Frontal cortex (tissue), 4 donors: ENCODE measurements around the gene ADAM21. TPM values are rescaled to one million over a fixed set of nuclear protein-coding genes. Genes with fewer than 3 reads are reported as not detected.
"Not testable (repeated sequence)": the region's sequence is repeated elsewhere in the genome, so short reads cannot be mapped to it uniquely, and the experiment has no call there.

Experiments used
- DNase-seq, 2 donors: peaks; one replicate each; pipeline ENCODE4 v3.0.0; 2012; ENCODE audit warnings: low spot score in 2 of 2
- FAIRE-seq: peaks from 2 replicates; lab custom pipeline; 2012; peaks lifted over from hg19 to GRCh38; lab: Jason Lieb, UNC
- total RNA-seq: library from RNA; depleted of rRNA; stranded (reverse); fragments of >200 nt; gene quantifications from one replicate; pipeline ENCODE4 v1.2.3, GENCODE V29; 2014
- donor health status: control.
- donor health status: control.
- donor health status: control.

The ADAM21 gene
- under 0.01 TPM for total RNA-seq

DNA sequence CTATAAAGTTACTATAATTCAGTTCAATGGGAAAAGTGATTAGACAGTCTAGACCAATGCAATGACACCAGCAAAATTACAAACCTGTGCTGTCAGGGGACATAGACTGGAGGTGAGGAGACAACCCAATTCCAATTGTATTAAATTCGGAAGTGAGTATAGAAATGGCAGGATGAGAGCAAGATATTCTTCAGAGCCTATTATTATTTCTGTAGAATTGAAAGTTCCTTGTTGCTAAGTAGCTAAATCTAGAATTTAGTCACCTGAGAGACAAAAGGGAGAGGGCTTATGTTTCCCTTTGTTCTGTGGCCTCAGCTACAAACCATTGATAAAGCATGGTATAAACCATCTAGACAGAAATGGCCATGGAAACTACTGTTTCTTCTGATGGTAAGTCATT, at the start of gene ADAM21:
Gene ADAM21, plus strand, starts transcription at position 301 of the 400 bp plus-strand sequence. CDS start 5,326 bp downstream, outside the sequence.
- no peak for DNase-seq
- FAIRE-seq, result no peak

DNA sequence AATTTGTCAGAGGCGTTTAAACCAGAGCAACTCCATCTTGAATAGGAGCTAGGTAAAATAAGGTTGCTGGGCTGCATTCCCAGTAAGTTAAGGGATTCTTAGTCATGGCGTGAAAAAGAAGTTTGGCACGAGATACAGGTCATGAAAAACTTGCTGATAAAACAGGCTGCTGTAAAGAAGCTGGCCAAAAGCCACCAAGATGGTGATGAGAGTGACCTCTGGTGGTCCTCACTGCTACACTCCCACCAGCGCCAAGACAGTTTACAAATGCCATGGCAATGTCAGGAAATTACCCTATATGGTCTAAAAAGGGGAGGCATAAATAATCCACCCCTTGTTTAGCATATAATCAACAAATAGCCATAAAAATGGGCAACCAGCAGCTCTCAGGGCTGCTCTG, 48.6 kb upstream of the ADAM21 start:
- DNase-seq, FAIRE-seq: not testable (repeated sequence)

DNA sequence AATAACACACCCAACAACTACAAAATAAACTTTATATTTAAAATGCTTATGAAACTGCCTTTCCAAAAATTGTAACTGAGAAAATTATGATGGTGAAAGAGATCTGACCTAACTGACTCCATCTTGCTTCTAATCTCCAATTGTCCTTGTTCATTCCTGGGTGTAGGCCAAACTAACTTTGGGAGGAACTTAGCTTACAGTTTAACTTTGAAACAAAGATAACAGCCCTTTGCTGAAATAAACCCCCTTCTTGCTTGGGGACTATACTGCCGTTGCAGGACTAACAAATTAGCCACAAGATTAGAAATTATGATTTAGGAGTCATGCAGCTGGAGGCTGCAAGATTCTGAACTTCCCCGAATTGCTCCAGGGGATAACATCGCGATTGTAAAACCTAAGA, 45.8 kb upstream of the ADAM21 start:
- DNase-seq, FAIRE-seq: not testable (repeated sequence)

GRCh38 chr14:70407621-70408020, 44.4 kb upstream of the ADAM21 start:
- no peak for FAIRE-seq
- DNase-seq, result no peak

GRCh38 chr14:70415788-70416187, 36.2 kb upstream of the ADAM21 start:
- DNase-seq, result no peak

DNA sequence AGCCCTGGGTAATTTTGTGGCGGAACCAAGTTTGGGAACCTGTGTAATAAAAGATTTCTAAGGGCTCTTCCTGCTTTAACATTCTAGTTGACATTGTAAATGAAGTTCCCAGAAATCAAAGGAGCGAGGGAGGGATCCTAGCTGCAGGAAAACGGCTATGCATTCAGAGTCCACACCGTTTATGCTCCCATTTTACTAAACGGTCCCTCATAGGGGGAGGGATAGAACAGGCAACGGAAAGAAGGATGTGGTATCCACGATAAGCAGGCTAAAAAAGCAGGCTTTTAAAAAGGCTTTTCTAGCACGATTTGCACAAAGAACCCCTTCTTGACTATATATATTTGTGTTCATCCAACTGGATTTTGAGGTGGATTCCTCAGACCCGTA, 35.6 kb upstream of the ADAM21 start:
- FAIRE-seq (no peak), DNase-seq (no peak)

More at GRCh38 chr14:70415788-70416187, 36.2 kb upstream of the ADAM21 start:
- FAIRE-seq, result no peak

DNA sequence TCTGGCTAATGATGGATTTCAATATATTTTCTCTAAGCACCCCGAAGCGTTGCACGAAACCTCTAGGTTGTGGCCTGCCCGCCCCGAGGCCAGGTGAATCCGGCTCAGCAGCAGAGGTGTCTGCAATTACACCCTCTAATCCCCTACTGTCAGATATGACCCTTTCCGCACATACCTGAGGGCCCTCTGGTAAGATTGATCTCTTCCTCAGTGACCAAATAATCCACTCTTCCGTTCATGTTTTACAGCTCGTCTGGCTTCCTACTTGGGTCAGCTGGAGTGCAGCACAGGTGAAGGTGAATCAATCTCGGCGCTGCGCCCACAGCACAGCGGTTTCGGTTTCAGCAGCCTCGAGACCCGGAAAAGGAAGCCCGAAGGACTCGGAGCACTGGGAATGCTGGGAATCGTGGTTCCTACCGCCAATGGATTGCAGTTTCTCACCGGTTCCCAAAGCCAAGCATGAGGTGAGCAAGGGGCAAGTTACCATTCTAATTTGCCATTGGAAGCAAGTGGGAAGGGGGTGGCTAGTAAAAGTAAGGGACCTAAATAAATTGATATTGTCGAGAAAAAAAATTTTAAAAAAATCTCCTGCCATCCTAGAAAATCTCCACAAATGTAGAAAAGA, 35.1 kb upstream of the ADAM21 start, which contains the start of gene SYNJ2BP:
Gene SYNJ2BP, minus strand, starts transcription at position 366 of the 625 bp plus-strand sequence. Its CDS starts 127 bp downstream, at position 239.
- peak; percentile 42 to 69 for DNase-seq
- no peak for FAIRE-seq

GRCh38 chr14:70419270-70419931, 32.6 kb upstream of the ADAM21 start:
- not testable (repeated sequence) for DNase-seq, FAIRE-seq

GRCh38 chr14:70422538-70422937, 29.4 kb upstream of the ADAM21 start:
- DNase-seq, result no peak
- no peak for FAIRE-seq

DNA sequence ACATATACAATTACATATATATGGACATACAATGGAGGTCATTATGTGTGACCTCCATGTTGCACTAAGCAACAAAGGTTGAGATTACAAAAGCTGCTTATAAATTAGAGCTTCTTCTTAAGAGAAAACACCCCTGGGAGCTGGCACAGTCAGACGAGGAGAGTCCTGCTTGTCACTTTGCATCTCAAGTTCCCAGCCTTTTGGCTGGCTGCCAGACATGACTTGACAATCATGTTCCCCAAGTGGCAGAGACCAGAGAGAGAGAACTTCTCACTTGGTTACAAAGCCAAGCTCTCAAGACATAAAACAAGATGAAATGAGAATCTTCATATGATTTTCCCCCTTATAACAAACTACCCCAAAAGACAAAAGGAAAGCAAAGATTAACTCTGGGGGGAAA, 26.6 kb upstream of the ADAM21 start:
- FAIRE-seq, result no peak
- DNase-seq, result no peak

DNA sequence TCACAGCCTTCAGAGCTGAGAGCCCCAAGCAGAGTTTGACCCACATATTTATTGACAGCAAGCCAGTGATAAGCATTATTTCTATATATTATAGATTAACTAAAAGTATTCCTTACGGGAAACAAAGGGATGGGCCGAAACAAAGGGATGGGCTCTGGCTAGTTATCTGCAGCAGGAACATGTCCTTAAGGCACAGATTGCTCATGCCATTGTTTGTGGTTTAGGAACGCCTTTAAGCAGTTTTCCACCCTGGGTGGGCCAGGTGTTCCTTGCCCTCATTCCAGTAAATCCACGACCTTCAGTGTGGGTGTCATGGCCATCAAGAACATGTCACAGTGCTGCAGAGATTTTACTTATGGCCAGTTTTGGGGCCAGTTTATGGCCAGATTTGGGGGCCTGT, 25.4 kb upstream of the ADAM21 start:
- not testable (repeated sequence) for FAIRE-seq, DNase-seq

DNA sequence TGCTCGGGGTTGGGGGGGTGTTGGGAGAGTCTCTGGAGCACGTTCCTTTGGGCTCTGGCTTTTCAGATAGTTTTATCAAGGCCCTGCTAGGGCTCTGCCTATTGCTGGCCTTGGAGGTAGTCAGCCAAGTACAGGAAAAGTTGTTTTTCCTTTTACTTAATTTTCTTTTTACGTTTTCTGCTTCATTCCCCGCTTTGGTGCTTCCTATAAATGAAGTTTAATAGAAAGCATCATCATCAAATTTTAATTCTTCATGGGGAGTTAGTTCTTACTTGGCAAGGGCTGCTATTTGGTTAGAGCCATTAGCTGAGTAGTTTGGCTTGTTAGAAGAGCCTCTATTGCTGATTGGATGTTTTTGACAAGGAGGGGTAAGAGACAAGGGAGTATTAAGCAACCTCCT, 15.1 kb upstream of the ADAM21 start:
- FAIRE-seq (no peak), DNase-seq (no peak)

- no peak for DNase-seq
- no peak for FAIRE-seq
Observed at GRCh38 chr14:70441641-70442040, 10.3 kb upstream of the ADAM21 start.

DNA sequence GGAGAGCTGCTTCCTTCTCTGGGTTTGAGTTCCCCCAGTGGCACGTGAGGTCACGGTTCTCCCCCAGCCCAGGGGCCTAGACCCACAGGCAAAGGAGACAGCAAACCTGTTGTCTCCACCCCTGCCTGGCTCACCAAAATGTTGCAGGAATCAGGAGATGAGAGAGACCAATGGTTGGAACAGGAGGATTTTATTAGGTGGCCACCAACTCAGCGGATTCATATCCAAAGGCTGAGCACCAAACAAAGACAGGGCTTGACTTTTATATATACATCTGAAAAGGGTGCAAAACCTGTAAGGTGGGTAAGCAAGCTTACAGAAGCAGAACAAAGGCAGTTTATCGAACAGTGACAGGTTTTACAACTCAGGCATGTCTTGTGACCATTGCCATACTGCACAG, 9.2 kb upstream of the ADAM21 start:
- FAIRE-seq, result no peak
- no peak for DNase-seq

DNA sequence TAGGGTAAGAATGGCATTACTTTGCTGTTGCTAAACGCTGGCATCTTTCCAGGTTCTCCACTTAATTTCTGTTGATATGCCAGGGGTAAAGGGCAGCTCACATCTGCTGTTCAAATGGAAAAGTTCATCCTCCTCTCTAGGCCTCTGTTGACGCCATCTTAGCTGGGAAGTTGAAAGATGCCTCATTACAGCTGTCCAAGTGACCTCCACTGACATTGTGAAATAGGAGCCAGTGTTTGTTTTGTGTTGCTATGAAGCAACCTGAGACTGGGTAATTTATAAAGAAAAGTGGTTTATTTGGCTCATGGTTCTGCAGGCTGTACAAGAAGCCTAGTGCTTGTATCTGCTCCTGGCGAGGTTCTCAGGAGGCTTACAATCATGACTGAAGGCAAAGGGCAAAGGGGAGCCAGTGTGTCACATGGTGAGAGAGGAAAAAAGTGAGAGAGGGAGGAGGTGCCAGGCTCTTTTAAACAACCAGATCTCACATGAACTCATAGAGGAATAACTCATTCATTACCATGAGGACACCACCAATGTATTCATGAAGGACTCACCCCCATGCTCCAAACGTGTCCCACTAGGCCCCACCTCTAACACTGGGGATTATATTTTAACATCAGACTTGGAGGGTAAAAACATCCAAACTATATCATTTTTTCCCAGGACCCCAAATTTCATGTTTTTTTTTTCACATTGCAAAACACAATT, 3.2 kb upstream of the ADAM21 start:
- no peak for FAIRE-seq
- DNase-seq, result no peak

DNA sequence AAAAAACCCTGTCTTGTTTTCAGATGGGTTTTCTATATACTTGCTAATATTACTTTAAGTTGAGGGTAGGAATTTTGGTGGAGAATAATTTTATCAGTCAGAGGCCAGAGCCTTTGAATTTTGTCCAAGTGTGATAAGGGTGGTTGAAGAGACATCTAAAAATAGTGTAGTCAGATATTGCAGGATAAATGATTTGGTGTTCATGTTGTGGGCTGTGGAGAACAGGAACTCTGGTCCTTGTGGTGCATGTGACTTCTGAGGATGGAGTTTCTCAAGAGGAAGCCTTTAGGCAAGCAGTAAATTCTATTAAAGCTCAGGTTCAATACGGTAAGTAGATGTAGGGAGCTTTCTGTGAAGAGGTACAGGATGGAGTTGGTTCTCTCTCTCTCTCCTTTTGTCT, 2.8 kb downstream of the ADAM21 start:
- FAIRE-seq, result no peak
- no peak for DNase-seq

- FAIRE-seq (no peak), DNase-seq (no peak)
Observed at GRCh38 chr14:70468731-70469130, 16.8 kb downstream of the ADAM21 start.

GRCh38 chr14:70470863-70471563, 19.0 kb downstream of the ADAM21 start:
- DNase-seq, result not testable (repeated sequence)

DNA sequence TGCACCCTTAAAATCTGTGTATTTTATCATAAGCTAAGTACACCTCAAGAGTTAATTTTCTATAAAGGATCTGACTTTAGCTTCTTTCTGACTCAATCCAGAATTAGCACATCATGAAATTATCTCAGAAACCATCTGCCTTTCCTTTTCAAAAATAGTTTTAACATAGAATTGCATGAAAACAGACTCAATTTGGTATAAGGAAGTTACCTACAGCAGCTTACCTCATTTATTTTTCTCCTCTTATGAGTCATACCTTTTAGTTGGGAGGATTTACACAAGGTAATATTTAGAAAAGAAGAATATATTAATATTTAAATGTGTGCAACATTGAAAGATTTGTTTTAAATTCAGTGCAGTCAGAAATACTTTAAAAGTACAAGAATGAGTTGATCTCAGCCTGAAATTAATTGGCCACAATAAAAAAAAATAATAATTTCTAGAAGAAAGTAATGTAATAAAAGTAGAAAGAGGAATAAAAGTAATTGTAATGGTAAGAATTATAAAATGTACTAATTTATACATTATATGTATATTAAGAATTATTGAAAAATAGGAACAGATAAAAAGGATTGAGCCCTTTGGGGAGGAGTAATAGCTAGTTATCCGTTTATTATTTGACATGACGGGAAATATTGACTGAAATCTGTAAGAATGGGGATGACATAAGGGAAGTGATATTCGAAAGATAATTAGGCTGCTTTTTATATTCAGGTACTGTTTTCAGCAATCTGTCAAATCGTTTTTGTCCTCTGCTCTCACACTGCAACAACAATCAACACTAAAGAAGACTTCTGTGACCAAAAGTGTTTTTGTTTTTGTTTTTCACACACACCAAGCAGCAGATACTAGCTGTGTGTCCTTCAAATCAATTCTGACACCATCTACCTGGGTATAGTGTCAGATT, 20.5 kb downstream of the ADAM21 start:
- no peak for DNase-seq
- peak; percentile 33 for FAIRE-seq

More at GRCh38 chr14:70470863-70471563, 19.0 kb downstream of the ADAM21 start:
- FAIRE-seq, result not testable (repeated sequence)
